ENCODE results near the gene AATF.

AATF gene

DNA sequence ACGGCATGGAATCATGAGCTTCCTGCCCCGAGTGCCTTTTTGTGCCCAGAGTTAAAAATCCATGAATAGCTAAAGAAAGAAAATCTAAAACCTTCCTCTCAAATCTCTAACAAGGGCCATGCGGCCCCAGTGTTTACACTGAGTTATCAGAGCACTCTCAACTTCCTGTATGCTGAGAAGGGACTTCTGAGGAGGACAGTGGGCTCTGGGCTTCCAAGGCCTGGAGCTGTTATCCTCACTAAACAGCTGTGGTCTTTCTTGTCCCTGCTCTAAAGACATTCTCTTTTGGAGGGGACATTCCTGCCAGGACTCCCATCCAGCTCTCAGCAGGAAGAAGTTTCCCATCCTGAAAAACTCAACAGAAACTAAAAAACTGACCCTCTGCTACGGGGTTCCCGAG lies 135.6 kb downstream of the AATF start:
- no peak for DNase-seq

- DNase-seq, result no peak
Measured at GRCh38 chr17:37086334-37086733, 137.6 kb downstream of the AATF start.

DNA sequence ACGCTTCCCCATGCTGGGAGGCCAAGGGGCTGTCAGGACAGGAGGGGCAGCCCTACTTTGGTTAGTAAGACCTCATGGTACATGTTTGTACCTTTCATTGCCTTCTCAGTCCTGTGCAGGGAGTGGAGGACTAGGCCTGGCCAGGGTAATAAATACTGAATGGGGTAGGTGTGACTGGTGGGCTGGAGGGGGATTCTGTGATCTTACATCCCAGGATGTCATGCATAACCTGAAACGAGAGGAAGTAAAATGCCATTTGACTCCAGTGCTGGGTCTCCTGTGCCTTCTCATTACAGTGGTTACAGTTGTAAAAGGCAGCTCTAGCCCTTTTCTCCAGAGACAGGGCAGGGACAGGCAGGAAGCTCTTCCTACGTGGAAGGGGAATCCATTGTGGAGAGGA lies 138.2 kb downstream of the AATF start:
- DNase-seq, result no peak

DNA sequence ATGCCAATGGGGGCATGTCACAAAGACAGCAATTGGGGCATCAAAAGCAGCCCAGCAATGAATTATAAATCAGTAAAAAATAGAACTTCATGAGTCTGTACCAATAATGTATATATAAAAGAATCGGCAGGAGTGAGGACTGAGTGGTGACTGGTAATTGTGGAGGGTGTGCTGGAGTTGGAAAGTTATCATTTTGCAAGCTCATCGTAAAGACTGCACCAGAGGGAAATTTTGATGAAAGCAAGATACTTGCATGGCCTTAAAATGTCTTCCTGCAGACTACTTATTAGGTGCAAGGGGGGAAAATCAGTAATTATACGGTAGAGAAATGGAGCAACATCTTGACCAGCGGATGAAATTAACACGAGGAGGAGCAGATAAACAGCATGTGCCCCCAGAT lies 138.9 kb downstream of the AATF start:
- no peak for DNase-seq

- no peak for DNase-seq
Measured at GRCh38 chr17:37088459-37088858, 139.7 kb downstream of the AATF start.

- DNase-seq, result no peak
Measured at GRCh38 chr17:37088913-37089312, 140.2 kb downstream of the AATF start.

DNA sequence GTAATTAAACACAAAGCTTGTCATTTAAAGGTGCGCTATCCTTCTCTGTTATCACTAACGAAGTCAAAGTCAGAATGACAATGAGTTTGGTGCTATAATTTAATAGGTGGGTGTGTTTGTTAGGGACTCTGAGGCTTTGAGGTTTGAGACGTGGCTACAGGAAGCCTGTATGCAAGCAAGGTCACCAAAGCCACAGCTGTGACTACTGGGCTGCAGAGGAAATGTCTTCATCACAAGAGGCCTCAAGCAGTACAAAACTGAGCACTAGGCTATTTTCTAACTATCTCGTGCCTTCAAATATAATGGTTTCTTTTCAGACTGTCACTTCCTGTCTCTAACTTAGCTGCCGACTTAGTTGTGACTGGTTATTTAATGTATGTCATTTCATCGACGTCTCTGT lies 141.2 kb downstream of the AATF start:
- no peak for DNase-seq

GRCh38 chr17:37090941-37091340 lies 142.2 kb downstream of the AATF start:
- no peak for DNase-seq

GRCh38 chr17:37092071-37092470 lies 143.3 kb downstream of the AATF start:
- DNase-seq, result peak; percentile 25

DNA sequence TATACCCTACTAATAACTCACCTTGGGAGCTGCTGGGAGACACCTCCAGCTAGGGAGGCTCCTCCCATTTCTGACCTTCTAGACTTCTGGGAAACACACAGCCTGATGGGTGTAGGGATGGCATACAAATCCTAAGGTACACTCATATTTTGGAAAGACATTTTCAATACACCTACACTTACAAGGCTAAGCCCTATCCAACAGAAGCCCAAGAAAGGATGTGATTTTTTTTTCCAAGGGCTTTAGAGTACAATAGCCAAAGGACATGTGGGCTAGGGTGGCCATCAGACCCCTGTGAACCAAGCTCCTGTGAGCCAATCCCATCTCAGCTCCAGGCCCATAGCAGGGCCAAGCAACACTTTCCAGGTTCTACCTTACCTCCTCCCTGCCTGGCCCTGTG lies 143.9 kb downstream of the AATF start:
- DNase-seq, result no peak

DNA sequence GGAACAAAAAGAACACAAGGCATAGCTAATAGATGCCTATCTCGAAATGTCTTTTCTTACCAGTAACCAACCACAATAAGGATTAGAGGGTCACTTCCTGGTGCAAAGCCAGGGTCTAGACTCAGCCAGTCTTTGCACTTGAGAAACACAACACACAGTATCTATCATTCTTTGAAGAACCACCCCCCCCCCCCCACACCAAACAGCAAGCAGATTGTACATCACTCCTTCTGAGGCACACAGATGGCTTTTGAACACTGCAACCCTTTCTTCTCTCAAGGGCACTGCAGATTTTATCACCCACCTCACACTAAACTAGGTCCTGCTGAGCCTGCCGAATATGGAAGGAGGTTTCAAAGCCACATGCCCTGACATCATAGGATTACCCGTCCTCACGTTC lies 145.6 kb downstream of the AATF start:
- no peak for DNase-seq

- DNase-seq, result no peak
Measured at GRCh38 chr17:37096071-37096470, 147.3 kb downstream of the AATF start.

DNA sequence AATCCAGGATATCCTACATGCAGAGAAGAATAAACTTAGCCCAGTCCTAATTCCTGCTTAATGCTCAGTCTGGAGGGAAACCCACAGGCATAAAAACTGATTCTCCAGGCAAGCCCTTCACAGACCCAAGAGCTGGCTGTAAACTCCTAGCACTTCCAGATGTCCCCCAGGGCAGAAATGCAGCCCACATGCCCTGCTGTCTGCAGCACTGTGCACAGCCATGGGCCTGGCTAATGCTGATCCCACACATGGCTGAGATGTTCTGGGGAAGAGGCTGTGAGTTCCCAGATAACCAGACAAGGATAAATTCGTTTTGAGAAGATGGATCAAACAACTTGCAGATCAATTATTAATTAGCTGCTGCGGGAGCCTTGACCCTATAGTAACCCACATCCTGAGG lies 148.4 kb downstream of the AATF start:
- DNase-seq, result no peak

DNA sequence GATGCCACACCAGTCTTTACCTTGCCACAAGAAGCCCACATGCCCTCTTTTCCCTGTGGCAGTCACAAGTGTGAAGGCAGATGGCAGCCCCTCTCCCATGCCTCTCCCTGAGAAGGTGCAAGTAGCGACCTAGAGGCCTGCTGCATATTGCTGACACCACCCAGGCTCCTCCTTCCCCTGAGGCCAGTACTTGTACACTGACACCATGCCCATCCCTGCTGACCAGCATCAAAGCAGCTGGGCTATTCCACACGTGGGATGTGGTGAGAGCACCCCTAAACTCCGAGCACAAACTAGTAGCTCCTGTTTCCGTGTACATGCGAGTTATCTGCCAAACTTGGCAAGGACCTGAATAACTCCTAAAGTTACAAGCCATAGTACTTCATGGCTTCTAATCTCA lies 149.4 kb downstream of the AATF start:
- no peak for DNase-seq

DNA sequence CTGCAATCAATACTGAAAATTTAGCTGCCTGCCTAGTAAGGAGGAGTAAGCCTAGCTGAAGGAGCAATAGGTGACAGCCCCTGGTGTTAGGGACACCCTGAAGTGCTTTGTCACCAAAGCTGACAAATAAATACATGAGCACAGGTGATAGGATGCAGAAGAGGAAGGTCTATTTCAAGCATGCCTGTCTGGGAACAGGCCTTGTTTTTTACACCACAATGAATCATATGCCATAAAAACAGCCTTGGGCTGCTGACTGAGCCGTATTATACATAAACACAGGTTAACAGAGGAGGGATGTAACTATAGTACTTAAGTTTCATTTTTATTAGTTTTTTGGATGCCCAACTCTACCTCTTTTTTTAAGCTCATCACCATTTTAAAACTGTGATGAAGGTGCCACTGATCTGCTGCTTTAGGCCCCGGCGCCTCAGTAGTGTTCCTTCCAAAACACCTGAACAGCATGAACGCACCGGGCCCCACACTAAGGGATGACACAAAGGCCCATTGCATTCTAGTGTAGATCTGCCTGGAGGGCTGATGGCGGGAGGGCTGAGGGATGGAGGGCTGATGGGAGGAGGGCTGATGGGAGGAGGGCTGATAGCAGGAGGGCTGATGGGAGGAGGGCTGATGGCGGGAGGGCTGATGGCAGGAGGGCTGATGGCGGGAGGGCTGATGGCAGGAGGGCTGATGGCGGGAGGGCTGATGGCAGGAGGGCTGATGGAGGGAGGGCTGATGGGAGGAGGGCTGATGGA lies 150.3 kb downstream of the AATF start:
- no peak for DNase-seq

- DNase-seq, result no peak
Measured at GRCh38 chr17:37100231-37100630, 151.5 kb downstream of the AATF start.

DNA sequence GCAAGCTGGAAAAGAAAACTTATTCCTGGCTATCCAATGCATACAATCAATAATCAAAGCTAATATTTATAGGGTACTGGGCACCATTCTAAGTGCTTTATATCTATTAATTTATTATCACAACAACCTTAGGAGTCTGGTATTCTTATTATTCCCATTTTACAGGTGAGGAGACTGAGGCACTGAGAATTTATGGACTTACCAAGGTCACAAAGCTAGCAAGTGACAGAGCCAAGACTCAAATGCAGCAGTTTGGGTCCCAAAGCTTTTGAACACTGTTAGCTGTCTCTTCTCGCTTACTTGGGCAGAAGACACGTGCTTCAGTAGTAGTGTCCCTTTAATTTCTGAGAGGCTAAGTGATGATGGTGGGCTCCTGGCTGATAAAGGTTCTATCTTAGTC lies 152.6 kb downstream of the AATF start:
- DNase-seq, result no peak

DNA sequence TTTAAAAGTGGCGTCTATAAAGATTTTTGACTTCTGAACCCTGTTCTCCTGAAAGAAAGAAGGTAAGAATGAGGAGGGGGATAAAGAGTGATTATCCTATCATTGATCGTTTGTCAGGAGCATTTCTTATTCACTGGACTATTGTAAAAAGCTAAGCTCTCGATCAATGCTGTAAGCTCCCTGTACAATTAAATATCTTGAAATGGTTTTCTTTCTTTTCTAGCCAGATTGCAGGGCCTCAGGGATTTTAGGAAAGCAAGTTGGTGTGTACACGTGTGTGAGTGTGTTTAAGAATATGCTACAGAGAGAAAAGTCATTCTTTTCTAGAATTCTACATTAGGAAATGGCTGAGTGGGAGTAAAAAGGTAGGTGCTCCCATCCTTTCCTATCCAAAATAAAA lies 154.5 kb downstream of the AATF start:
- DNase-seq, result no peak

GRCh38 chr17:37106049-37106448 lies 157.3 kb downstream of the AATF start:
- no peak for DNase-seq

Measured in kidney glomerular epithelial cell (primary cell).